Endothelial cell of umbilical vein (primary cell): Measurements from ENCODE around the gene NPY.

Experiments
- CTCF ChIP-seq, 2 donors: IDR thresholded peaks; 1 replicate in 1 of 2; 2 replicates in 1 of 2; pipeline ENCODE4 v1.5.1; 2011; ENCODE audit warnings: low read length in 2 of 2, mild to moderate bottlenecking in 2 of 2, moderate library complexity in 2 of 2, control low read depth in 1 of 2, inconsistent platforms in 1 of 2, low read depth in 1 of 2; ENCODE audit not compliant: insufficient read depth in 1 of 2; ENCODE audit errors: extremely low read depth in 1 of 2
- EZH2 ChIP-seq: IDR thresholded peaks from 2 replicates; pipeline ENCODE4 v1.6.1; 2012; ENCODE audit warnings: borderline replicate concordance, low read depth, mild to moderate bottlenecking, moderate library complexity, low read length, inconsistent platforms; ENCODE audit not compliant: severe bottlenecking
- FOS ChIP-seq: IDR thresholded peaks from 2 replicates; pipeline ENCODE4 v1.6.1; 2011; ENCODE audit warnings: mild to moderate bottlenecking, low read length, moderate library complexity, borderline replicate concordance; ENCODE audit not compliant: insufficient read depth
- GATA2 ChIP-seq: IDR thresholded peaks from 2 replicates; pipeline ENCODE4 v1.7.0; 2011; ENCODE audit warnings: low read depth, mild to moderate bottlenecking, moderate library complexity, mixed read lengths, low read length; ENCODE audit not compliant: insufficient read length, insufficient read depth
- JUN ChIP-seq: IDR thresholded peaks from 2 replicates; pipeline ENCODE4 v1.6.1; 2011; ENCODE audit warnings: borderline replicate concordance, low read depth; ENCODE audit not compliant: insufficient read length, insufficient read depth
- MYC ChIP-seq: IDR thresholded peaks from one replicate; pipeline ENCODE4 v1.6.1; 2011; ENCODE audit warnings: mild to moderate bottlenecking, low read depth, low read length
- POLR2A ChIP-seq: IDR thresholded peaks from 2 replicates; pipeline ENCODE4 v1.6.1; 2012; ENCODE audit warnings: low read depth, mild to moderate bottlenecking, control low read depth, low read length
- POLR2AphosphoS5 ChIP-seq: IDR thresholded peaks from 2 replicates; pipeline ENCODE4 v1.6.1; 2012; ENCODE audit warnings: low read depth, mild to moderate bottlenecking, control low read depth, low read length, moderate library complexity; ENCODE audit not compliant: insufficient read depth

GRCh38 chr7:24336461-24336860 lies 52.5 kb downstream of the NPY start:
- TF ChIP-seq CTCF (IDR thresholded peaks at IDR 0.05; ENCODE audit: extremely low read depth in 1 of 2, insufficient read depth in 1 of 2, low read depth in 1 of 2, low read length in 2 of 2), result no peak
- TF ChIP-seq MYC, result no peak
- TF ChIP-seq POLR2AphosphoS5, result no peak
- no peak for TF ChIP-seq EZH2
- no peak for TF ChIP-seq POLR2A
- TF ChIP-seq GATA2, result no peak
- no peak for TF ChIP-seq JUN
- no peak for TF ChIP-seq FOS
